Right atrium auricular region (tissue), 2 donors: ENCODE measurements around the gene PLIN3. TPM values are rescaled to one million over a fixed set of nuclear protein-coding genes. Genes with fewer than 3 reads are reported as not detected.

Experiments used
- DNase-seq: peaks from one replicate; pipeline ENCODE4 v3.0.0-alpha.2; 2019; ENCODE audit warnings: low spot score
- H3K27ac ChIP-seq, 2 donors: fragments of 200-600 bp; sonication (generic); 1 replicate in 1 of 2; 2 replicates in 1 of 2; pipeline ENCODE4 v1.5.1; 2016 to 2019
- H3K27me3 ChIP-seq, 2 donors: fragments of 200-600 bp; sonication (generic); one replicate each; pipeline versions ENCODE4 v1.5.1 to v1.6.0; 2017 to 2019
- H3K36me3 ChIP-seq: fragments of 200-600 bp; sonication (generic); one replicate; pipeline ENCODE4 v1.5.1; 2016
- H3K4me1 ChIP-seq, 2 donors: fragments of 200-600 bp; sonication (generic); one replicate each; pipeline versions ENCODE4 v1.5.1 to v1.6.0; 2017 to 2019
- H3K4me3 ChIP-seq, 2 donors: fragments of 200-600 bp; sonication (generic); 1 replicate in 1 of 2; 2 replicates in 1 of 2; pipeline ENCODE4 v1.5.1; 2017 to 2019; ENCODE audit warnings: mild to moderate bottlenecking in 1 of 2, moderate library complexity in 1 of 2
- H3K9me3 ChIP-seq, 2 donors: fragments of 200-600 bp; sonication (generic); one replicate each; pipeline ENCODE4 v1.5.1; 2019
- total RNA-seq, 2 donors: library from RNA; depleted of rRNA; stranded (reverse); fragments of >200 nt; gene quantifications; one replicate each; pipeline ENCODE4 v1.1.0, GENCODE V29; 2016
- TF ChIP-seq, protein P1 (sequence below), 2 donors: fragments of 200-600 bp; sonication (generic); IDR thresholded peaks; one replicate each; pipeline ENCODE4 v1.5.1; 2019; ENCODE audit warnings: antibody characterized with exemption in 2 of 2

PLIN3 gene
- total RNA-seq, 2 donors from 2014 or later: 23.3 to 27.2 TPM

DNA sequence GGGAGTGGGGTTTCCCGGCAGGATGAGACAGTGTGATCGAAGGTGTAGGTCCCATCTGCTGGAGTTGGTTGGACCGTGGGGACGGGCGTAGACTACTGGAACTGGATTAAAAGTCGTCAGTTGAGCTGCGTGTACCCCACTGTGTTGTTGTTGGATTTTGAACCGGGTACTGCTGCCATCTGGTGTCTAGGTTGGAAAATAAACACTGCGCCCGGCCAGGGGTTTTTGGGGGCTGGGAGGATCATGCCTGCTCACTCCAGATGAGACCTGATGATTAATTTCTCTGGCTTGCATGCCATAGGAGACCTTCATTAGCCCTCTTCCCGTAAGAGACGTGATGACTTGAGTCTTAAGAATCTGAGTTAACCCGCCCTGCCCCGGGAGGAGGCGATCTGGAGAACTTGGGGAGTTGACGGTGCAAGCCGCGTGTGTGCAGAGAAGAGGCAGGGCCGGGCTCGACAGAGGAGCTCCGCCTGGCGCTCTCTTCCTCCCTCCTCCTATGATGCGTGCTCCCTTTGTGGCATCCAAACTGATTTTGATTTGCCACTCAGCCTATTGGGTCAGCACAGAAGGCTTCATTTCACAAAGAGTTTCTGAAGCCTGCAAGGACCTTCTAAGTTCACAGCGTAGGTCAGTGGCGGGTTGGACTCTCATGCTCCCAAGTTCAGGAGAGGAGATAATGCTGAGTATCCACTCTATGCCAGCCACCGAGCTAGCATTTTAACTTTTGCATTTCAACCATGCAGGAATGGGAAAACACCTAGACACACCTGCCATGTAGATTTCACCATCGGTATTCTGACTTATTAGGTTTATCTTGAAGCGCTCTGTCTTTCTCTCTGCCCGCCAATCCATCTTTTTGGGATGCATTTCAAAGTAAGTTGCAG lies 44.6 kb upstream of the PLIN3 start:
- H3K9me3 ChIP-seq: no peaks in the 10 kb centered on the region
- DNase-seq: peak; percentile 80
- no peaks in the 10 kb centered on the region for H3K27me3 ChIP-seq
- TF ChIP-seq, protein P1, sequence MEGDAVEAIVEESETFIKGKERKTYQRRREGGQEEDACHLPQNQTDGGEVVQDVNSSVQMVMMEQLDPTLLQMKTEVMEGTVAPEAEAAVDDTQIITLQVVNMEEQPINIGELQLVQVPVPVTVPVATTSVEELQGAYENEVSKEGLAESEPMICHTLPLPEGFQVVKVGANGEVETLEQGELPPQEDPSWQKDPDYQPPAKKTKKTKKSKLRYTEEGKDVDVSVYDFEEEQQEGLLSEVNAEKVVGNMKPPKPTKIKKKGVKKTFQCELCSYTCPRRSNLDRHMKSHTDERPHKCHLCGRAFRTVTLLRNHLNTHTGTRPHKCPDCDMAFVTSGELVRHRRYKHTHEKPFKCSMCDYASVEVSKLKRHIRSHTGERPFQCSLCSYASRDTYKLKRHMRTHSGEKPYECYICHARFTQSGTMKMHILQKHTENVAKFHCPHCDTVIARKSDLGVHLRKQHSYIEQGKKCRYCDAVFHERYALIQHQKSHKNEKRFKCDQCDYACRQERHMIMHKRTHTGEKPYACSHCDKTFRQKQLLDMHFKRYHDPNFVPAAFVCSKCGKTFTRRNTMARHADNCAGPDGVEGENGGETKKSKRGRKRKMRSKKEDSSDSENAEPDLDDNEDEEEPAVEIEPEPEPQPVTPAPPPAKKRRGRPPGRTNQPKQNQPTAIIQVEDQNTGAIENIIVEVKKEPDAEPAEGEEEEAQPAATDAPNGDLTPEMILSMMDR (IDR thresholded peaks at IDR 0.05): peak in 1 of 2 donors; percentile 69
- peak overlapping the region in 1 of 2 donors; percentile 23 for H3K27ac ChIP-seq
- peak overlapping the region; percentile 12 to 64 for H3K4me3 ChIP-seq
- H3K4me1 ChIP-seq: peaks cover 0 to 26% of the 10 kb centered on the region in 2 donors
- no peaks in the 10 kb centered on the region for H3K36me3 ChIP-seq

DNA sequence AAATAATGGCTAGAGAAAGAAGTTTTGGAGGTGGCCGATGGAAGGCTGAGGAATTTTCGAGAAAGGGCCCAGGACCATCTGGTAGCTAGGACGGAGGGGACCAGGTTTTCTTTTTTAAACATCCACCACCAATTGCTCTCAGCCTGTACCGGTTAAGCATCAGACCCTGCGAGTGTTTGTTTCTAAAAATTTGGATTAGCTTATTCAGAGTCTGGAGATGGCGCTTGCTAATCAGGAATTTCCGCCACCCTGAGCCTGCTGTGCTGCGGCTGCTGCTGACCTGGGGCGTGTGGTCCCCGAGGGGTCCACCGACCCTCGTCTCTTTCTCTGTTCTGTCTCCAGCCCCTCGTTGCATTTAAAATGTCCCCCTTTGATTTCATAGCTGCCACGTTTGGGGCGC lies 43.8 kb upstream of the PLIN3 start:
- H3K36me3 ChIP-seq: no peaks in the 10 kb centered on the region
- H3K4me1 ChIP-seq: peaks cover 0 to 26% of the 10 kb centered on the region in 2 donors
- DNase-seq: no peak
- H3K9me3 ChIP-seq: no peaks in the 10 kb centered on the region
- H3K4me3 ChIP-seq: peak overlapping the region; percentile 12 to 64
- H3K27me3 ChIP-seq: no peaks in the 10 kb centered on the region
- TF ChIP-seq, protein P1 (IDR thresholded peaks at IDR 0.05): no peak
- H3K27ac ChIP-seq: peak overlapping the region in 1 of 2 donors; percentile 23

DNA sequence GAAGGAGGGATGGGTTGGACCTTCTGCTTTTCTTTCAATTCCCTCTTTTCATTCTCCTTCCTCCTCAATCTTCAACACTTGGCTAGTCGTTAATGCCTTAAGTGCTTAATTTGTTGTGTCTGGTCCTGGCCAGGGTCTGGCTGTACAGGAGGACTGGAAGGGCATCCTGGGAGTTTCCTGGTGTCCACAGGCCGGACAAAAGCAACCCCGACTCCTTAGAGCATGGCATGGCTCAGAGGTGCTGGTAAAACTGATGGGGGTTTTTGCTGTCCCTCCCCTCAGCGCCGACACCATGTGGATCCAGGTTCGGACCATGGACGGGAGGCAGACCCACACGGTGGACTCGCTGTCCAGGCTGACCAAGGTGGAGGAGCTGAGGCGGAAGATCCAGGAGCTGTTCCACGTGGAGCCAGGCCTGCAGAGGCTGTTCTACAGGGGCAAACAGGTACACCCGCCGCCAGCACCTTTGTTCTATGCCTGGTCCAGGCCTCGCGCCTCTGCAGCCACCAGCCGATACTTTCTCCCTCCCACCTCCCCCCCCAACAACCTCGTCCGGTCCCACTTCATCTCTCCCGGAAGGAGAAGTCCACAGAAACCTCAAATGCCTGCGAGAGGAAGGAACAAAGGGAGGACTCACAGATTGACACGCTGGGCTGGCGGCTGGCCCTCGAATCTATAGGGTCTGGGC lies 43.3 kb upstream of the PLIN3 start:
- TF ChIP-seq, protein P1 (IDR thresholded peaks at IDR 0.05): no peak
- H3K4me3 ChIP-seq: peak overlapping the region; percentile 64 to 65
- no peak for DNase-seq
- H3K27me3 ChIP-seq: no peaks in the 10 kb centered on the region
- H3K27ac ChIP-seq: no peak overlapping the region
- H3K4me1 ChIP-seq: peaks cover 0 to 26% of the 10 kb centered on the region in 2 donors
- no peaks in the 10 kb centered on the region for H3K36me3 ChIP-seq
- no peaks in the 10 kb centered on the region for H3K9me3 ChIP-seq

DNA sequence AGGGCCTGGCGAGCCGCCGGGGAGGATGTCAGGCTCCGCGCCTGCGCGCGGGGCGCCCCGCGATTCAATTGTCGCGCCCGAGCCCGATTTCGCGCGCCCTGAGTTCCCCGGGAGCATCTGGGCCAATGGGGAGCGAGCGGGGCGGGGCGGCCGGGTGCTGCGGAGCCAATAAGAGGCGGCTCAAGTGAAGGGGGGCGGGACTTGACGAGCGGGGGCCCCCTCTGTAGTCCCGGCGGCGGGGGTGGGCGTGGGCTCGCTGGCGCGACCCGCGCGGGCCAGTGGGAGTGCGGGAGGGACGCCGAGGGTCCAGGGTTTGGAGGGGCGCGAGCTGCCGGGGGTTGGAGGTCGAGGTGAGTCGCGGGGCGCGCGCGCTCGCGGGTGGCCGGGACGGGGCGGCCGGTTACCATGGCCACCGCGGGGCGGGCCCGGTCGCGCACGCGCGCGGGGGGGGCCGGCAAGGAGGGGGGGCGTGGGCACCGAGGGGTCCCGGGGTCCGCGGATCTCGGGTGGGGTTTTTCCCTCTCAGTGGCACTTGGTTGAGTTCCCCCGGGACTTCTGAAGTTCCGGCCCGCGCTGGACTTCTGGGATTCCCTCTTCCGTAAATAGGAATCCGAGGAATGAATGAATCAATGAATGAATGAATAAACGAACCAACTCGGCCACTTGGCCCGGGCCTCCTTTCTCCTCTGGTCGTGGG lies 42.6 kb upstream of the PLIN3 start:
- Histone ChIP-seq H3K27me3 (no peaks in the 10 kb centered on the region), H3K4me1 (peaks cover 0 to 26% of the 10 kb centered on the region in 2 donors), H3K36me3 (no peaks in the 10 kb centered on the region), H3K9me3 (no peaks in the 10 kb centered on the region), H3K27ac (no peak overlapping the region), H3K4me3 (peak overlapping the region; percentile 64 to 65)
- TF ChIP-seq, protein P1 (IDR thresholded peaks at IDR 0.05): no peak
- DNase-seq: peak; percentile 90

DNA sequence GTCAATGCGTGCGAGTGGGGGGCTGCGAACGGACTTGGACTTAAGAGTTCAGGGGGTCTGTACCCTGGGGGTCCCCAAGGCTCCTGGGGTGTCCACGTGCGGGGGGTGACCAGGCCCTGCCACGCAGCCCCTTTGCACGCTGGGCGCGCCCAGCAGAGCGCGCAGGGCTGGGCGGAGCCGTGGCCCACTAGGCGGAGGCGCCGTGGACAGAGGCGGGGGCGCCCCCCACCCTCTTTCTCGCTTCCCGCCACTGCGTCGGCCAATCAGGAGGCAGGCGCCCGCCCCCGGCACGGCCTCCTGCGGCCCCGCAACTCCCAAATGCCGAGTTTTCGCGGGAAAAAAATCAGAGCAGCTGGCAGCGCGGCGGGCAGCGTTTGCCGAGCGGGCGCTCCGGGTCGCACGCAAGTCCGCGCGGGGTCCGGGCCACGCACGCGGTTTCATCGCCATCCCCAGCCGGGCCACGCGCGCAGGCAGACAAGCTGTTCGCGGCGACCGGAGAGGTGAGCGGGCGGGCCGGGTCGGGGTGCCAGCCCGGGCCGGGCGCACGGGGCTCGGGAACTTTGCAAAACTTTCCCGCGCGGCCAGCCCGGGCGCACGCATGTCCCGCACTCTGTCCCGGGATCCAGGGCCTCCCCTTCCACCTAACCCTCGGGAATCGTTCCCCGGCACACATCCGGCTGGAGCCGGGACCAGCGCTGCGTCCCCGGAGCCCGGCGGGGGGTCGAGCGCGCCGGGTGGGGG lies 41.9 kb upstream of the PLIN3 start, which contains the start of gene UHRF1:
TSS of gene UHRF1 (plus strand) at position 346 of the 741 bp plus-strand sequence. CDS start 1,385 bp downstream, outside the sequence.
- Histone ChIP-seq H3K27me3 (no peaks in the 10 kb centered on the region), H3K4me1 (peaks cover 0 to 26% of the 10 kb centered on the region in 2 donors), H3K27ac (no peak within 1 kb of the TSS), H3K4me3 (peak within 1 kb of the TSS; percentile 64 to 65), H3K36me3 (no peaks in the 10 kb centered on the region), H3K9me3 (no peaks in the 10 kb centered on the region)
- no peak for DNase-seq
- TF ChIP-seq, protein P1 (IDR thresholded peaks at IDR 0.05): no peak
